Measurements from ENCODE around the gene PDE9A. TPM values are rescaled to one million over a fixed set of nuclear protein-coding genes. Genes with fewer than 3 reads are reported as not detected.

Gene PDE9A
- total and polyA plus RNA-seq, 4 donors: 2.6 to 16.2 (median 7.8) TPM

DNA sequence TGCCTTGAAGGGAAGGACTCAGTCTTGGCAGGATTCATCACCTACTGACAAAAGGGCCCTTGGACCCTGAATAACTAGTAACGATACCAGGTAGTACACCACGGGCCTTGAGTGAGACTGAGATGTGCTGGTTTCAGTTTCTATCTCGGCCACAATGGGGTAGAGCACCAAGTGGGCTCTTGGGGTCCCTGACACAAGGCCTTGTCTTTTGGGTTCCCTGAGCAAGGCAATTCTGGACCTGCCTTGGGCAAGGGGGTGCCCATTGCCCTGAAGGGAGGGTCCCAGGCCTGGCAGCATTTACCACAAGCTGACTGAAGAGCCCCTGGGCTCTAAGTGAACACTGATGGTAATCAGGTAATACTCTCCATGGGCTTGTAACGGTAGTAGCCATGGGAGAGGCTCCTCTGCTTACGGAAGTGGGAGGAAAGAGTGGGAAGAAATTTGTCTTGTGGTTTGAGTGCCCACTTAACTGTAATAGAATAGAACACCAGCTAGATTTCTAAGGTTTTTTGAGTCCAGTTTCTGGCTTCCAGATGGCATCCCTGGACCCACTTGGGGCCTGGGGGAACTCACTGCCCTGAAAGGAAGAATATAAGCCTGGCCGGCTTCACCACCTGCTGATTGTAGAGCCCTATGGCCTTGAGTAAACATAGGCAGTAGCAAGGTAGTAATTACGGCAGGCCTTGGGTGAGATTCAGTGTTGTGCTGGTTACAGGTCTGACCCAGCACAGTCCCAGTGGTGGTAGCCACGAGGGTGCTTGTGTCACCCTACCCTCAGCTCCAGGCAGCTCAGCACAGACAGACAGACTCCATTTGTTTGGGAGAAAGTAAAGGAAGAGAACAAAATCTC lies 167.4 kb downstream of the PDE9A start:
- Histone ChIP-seq H3K36me3 (ENCODE audit: control insufficient read depth in 1 of 2, insufficient read depth in 2 of 2, low read length in 1 of 2) (no peaks in the 10 kb centered on the region), H3K9me3 (ENCODE audit: control insufficient read depth, low read length) (no peaks in the 10 kb centered on the region), H3K4me1 (ENCODE audit: control insufficient read depth in 1 of 2, insufficient read depth in 2 of 2, low read length in 2 of 2) (no peaks in the 10 kb centered on the region), H3K27ac (ENCODE audit: low read depth in 1 of 2, low read length in 2 of 2) (no peak overlapping the region), H3K27me3 (ENCODE audit: control insufficient read depth in 1 of 2, insufficient read depth in 2 of 2, low read length in 1 of 2) (no peaks in the 10 kb centered on the region), H3K4me3 (ENCODE audit: low read length in 2 of 2) (no peak overlapping the region)
- ATAC-seq (ENCODE audit: low FRiP score) (no peak), DNase-seq (no peak)
- intact Hi-C loops (cut with DNase I): no loop called here
- 88 to 93% methylated on average over 8 of the region's 8 CpGs for WGBS, 2 donors

Other genes with a start within 250 kb of the PDE9A start
- 1 to 10 TPM in 1 of 2 donors, under 1 TPM in 1; 0.75 to 1.4 TPM for gene UBASH3A, start 249.7 kb upstream of the PDE9A start, total RNA-seq
- gene UBASH3A, start 249.7 kb upstream of the PDE9A start, polyA plus RNA-seq: under 1 TPM in 1 of 2 donors, not detected in 1; 0.10 TPM
- under 1 TPM in 1 of 2 donors, not detected in 1; 0.26 TPM for gene RSPH1, start 157.4 kb upstream of the PDE9A start, total RNA-seq
- 1 to 10 TPM in 1 of 2 donors, under 1 TPM in 1; 0.18 to 1.6 TPM for gene RSPH1, start 157.4 kb upstream of the PDE9A start, polyA plus RNA-seq
- 10 to 100 TPM in 1 of 2 donors, 1 to 10 TPM in 1; 6.5 to 11.7 TPM for gene SLC37A1, start 139.8 kb upstream of the PDE9A start, total RNA-seq
- gene SLC37A1, start 139.8 kb upstream of the PDE9A start, polyA plus RNA-seq: 1 to 10 TPM; 5.0 to 6.3 TPM
- 10 to 100 TPM; 13.3 to 13.9 TPM for gene WDR4, start 225.9 kb downstream of the PDE9A start, total RNA-seq
- gene WDR4, start 225.9 kb downstream of the PDE9A start, polyA plus RNA-seq: 1 to 10 TPM; 2.5 to 3.4 TPM
- gene NDUFV3, start 239.7 kb downstream of the PDE9A start, total RNA-seq: 10 to 100 TPM; 29.7 to 34.4 TPM
- gene NDUFV3, start 239.7 kb downstream of the PDE9A start, polyA plus RNA-seq: 10 to 100 TPM; 16.3 to 24.0 TPM